Pons (tissue), 1 donor: ENCODE results near the gene RTL1.

ENCODE experiments used
- DNase-seq: peaks from one replicate; pipeline ENCODE4 v3.0.0-alpha.2; 2016; ENCODE audit warnings: low spot score

RTL1 gene

DNA sequence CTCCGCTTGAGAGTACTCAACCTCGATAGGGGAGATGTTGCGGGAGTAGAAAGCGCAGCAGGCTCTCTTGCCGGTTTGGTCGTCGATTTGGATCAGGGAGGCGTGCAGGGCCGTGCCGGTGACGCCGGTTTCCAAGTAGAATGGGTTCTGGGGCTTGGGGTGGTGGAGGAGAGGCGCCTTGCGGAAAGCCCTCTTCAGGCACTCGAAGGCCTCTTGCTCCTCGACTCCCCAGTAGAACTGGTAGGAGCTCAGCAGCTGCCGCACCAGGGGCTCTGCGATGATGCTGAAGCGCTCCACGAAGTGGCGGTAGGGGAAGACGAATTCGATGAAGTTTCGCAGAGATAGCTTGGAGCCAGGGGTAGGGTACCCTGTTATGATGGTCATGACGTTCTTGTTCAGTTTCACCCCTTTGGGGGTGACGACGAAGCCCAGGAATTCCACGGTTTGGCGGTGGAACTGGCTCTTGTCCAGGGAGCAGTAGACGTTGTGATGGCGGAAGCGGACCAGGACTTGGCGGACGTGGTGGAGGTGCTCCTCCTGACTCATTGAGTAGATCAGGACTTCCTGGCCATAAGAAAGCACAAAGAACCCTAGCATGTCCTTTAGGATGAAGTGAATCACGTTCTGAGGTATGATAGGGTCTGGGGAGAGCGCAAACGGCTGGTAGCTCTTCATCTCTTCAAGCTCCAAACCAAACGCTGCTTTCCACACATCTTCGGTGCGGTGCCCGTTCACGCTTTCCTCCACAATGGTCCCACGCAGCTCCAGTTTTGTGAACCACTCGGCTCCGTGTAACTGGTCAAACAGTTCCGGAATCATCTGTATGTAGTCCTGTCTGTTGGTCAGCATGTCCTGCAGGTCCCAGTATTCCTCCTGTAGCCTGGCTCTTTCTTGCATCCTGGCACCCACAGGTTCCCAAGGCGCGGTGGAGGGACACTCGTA is 21.2 kb downstream of the RTL1 start:
- no peak for DNase-seq

GRCh38 chr14:100881211-100882025 is 22.1 kb downstream of the RTL1 start:
- no peak for DNase-seq

DNA sequence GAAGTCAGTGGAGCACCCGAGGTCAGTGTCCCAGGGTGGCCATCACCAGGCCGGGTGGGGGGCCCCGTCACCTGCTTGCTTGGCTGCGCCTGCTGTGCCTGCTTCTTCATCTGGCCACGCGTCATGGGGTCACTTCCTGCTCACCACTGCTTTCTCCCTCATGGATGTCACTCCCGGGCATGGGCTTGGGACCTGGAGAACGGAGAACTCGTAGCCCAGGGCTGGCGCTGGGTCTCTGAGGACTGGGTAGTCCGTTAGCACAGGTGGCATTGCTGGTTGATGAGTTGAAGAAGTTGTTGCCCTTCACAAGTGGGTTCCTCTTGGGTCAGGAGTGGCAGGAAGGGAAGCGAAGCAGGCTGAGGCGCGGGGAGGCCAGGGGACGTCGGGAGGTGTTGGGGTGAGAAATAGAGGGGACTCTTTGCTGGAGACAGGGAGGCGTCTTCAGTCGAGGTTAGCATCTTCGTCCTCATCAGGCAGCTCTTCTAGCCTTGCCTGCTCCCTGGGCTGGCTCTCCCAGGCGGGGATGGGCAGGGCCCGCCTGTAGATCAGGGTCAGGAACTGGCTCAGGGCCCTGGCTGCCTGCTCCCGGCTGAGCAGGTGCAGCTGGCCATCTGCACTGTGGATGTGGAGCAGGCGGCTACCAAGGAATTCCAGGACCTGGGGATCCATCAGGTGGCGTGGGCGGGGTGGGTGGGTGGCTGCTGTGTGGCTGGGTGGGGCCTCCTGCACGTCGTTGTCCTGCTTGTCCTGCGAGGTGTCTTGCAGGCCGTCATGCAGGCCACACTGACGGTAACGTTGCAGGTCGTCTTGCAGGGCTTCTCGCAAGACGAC is 23.0 kb downstream of the RTL1 start:
- no peak for DNase-seq

DNA sequence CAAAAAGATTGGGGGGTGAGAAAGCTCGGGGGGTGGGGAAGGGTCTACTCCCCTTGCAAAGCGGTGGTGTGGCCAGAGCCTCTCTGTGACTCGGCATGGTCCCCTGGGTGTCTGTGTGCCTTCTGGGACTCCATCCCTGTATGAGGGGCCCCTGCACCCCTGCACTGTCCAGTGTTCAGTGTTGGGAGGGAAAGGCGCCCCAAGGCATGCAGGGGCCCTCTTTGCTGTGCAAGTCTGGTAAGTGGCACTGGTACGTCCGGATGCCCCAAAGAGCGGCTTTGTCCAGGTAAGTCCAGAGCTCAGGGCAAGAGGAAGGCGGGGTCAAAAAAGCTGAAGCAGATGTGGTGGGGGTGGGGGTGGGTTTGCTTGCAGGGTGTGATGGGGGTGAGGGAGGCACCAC is 23.7 kb downstream of the RTL1 start:
- no peak for DNase-seq

- no peak for DNase-seq
These were observed 24.3 kb downstream of the RTL1 start for GRCh38 chr14:100879194-100879593.

DNA sequence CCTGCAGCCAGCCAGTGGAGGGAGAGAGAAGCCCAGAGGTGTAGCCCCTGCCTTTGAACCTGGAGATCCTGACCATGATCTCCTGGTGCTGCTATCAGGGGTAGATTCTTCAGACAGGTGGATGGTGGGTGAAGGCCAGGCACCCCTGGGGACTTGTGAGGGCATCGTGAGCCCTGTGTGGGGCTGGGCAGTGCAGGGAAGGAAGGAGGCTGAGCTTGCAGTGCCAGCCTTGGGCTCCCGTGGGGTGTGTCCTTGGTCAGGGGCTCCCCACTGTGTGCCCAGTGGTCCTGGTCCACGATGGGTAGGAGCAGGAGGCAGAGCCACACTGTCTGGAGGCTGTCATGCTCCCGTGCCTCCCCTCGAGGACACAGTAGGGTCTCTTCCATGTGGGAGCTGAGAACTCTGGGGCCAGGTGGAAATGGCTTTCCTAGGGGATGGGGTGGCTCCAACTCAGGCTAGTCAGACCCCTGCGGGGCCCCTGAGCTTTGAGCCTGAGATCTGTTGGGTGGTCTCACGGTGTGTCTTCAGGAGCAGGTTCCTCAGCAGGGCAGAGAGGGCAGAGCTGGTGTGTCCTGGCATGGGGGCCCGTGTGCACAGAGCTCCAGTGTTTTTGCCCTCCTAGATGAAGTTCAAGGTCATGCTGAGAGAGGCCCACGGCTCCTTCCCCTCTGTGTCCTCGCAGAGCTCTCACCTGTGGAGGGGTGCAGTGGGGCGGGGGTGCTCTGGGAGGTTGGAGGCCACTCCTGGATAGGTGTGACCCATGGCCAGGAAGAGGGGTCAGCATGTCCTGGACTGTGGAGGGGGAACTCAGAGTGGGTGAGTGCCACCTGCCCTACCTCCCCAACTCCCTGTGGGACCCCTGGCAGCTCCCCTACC is 25.0 kb downstream of the RTL1 start:
- no peak for DNase-seq

- DNase-seq: no peak
These were observed 27.5 kb downstream of the RTL1 start for GRCh38 chr14:100875861-100876590.

DNA sequence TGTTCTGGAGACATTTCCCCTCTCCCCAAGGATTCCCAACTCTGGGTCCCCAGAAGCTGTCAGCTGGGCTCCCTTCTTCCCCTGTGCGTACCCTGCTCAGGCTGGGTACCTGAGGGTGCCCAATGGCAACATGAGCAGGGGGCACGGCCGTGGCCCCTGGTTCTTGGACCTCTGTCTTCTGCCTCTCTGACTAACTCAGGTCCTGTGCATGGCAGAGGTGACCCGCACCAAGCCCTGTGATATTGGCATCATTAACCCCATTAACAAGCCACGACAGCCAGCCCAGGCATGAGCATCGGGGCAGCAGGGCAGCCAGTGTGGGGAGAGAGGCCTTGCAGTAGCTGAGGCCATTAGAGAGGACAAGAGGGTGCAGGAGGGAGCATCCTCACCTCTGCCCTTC is 28.4 kb downstream of the RTL1 start:
- no peak for DNase-seq

DNA sequence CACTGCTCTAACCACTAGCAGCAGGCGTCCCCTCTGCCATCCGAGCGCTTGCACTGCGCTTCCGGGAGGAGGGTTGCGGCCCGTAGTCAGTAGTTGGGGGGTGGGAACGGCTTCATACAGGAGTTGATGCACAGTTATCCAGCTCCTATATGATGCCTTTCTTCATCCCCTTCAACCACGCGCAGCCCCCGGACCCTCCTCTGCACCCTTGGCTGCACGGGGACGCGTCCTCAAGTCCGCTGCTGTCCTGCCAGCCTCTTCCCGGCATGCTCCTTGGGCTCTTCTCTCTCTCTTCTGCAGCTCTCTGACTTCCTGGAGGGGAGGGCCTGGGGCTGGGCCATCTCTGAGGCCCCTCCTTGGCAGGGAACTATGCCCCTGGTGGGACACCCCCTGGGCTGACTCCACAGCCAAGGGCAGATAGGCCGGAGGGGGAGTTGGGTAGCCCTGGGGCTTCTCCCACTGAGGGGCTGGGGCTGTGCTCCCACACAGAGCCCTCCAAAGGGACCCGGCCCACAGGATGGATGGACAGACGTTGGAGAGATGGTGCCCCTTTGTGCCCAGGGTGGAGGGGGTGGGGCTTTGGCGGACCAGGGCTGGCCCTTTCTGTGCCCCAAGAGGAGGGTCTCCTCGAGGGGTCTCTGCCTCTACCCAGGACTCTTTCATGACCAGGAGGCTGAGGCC is 29.0 kb downstream of the RTL1 start:
- DNase-seq: no peak

DNA sequence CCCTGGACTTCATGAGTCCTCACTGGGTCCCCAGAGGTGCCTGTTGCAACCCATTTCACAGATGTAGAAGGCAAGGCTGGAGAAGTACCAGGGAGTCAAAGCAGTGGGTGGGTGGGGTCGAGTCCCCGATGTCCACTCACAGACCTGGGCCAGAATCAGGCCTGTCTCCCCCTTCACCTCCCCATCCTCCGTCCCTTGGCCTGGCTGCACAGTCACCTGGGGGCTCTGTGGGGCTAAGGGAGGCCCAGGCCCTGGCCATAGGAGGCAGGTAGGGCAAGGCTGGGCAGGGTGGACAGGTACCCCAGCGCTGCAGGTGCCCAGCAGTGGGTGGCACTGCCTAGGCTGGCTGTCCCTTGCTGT is 29.5 kb downstream of the RTL1 start:
- DNase-seq: no peak

- DNase-seq: no peak
These were observed 30.4 kb downstream of the RTL1 start for GRCh38 chr14:100873096-100873482.

GRCh38 chr14:100872259-100873095 is 31.0 kb downstream of the RTL1 start:
- DNase-seq: no peak

DNA sequence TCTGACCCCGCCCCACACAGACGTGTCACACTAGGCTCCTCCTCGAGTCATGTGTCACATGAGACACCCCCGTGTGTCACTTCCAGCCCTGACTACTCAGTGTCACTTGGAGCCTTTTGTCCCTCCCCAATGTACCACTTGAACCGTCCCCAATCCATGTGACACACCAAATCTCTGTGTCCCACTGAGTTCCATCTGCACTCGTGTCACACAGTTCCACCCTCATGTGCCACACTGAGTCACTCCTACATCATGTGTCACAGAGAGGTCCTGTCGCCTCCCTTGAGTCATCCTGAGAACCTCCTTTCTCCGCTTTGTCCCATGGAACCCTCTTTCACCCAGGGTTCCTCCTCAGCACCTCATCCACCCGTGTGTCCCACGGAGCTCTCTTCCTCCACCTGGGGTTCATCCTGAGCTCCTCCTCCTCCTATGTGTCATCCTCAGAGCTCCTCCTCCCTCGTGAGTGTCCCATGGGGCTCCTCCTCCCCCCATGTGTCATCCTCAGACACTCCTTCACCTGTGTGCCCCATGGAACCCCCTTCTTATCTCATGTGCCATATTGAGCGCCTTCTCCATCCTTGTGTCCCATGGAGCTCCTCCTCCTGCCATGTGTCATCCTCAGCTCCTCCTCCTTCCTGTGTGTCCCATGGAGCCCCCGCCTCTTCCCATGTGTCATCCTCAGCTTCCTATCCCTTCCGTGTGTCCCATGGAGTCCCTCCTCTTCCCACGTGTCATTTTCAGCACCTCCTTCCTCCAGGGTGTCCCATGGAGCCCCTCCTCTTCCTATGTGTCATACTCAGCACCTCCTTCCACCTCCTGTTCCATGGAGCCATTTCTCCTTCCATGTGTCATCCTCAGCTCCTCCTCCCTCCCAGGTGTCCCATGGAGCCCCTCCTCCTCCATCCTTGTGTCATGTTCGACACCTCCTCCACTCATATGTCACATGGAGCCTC is 32.0 kb downstream of the RTL1 start:
- no peak for DNase-seq

DNA sequence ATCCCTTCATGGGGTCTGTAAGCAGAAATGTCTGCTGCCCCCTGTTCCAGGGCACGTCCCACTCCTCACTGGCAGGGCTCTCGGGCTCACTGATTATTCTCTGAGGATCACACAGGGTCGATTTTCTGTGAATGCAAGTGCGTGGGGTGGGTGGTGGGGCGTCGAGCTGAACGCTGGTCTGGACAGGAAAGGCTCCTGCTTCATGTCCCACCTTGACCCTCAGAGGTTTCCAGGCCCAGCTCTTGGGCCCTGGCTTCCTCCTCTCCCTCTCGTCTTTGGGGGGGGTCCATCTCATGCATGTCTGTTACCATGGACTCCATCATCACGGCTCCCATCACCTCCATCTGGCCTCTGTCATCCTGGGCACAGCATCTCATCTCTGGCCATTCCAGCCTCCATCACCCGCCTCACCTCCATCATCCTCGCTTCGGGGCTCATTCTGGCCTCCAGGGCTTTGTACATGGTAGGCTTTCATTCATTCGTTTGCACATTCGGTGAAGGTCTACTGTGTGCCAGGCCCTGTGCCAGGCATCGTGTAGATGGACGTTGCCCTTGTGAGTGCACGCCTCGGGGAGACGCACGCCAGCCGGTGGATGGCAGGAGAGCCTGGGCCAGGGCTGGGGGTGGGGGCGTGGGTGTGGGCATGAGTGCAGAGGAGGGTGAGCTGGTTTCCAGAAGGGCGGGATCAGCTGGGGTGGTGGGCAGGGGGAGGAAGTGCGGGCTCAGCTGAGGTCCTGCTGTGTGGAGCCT is 34.7 kb downstream of the RTL1 start:
- no peak for DNase-seq

GRCh38 chr14:100867631-100868315 is 35.7 kb downstream of the RTL1 start:
- no peak for DNase-seq
